GM12892 (cell line): ENCODE measurements around the gene EMID1.

Experiments
- POLR2A ChIP-seq: IDR thresholded peaks from 2 replicates; pipeline ENCODE4 v1.6.1; 2011; ENCODE audit warnings: low read depth, low read length, control low read depth
- POLR2AphosphoS5 ChIP-seq: IDR thresholded peaks from 2 replicates; pipeline ENCODE4 v1.6.1; 2011; ENCODE audit warnings: low read depth, low read length, control low read depth
- TAF1 ChIP-seq: IDR thresholded peaks from 2 replicates; pipeline ENCODE4 v1.6.1; 2011; ENCODE audit warnings: low read depth, mild to moderate bottlenecking, control low read depth, low read length, borderline replicate concordance

GRCh38 chr22:29208502-29208862 lies 2.8 kb downstream of the EMID1 start:
- TF ChIP-seq POLR2AphosphoS5 (no peak), TAF1 (no peak), POLR2A (no peak)
